ENCODE results near the gene WDR20. TPM values are rescaled to one million over a fixed set of nuclear protein-coding genes. Genes with fewer than 3 reads are reported as not detected.

WDR20 gene
- total RNA-seq, 2 donors from 2014 or later: 12.2 to 15.5 TPM

GRCh38 chr14:102182936-102183619, 43.4 kb downstream of the WDR20 start:
- H3K36me3 ChIP-seq (replicated peaks in 1 of 2; ENCODE audit: insufficient read depth in 1 of 2, low read depth in 2 of 2): no peaks in the 10 kb centered on the region
- DNase-seq: no peak
- intact Hi-C loops (cut with DNase I): no loop called here
- H3K4me1 ChIP-seq: peaks cover 40% of the 10 kb centered on the region
- no peaks in the 10 kb centered on the region for H3K27me3 ChIP-seq
- H3K9me3 ChIP-seq: no peaks in the 10 kb centered on the region
- H3K4me3 ChIP-seq: no peak overlapping the region
- ATAC-seq: no peak
- TF ChIP-seq POLR2A (IDR thresholded peaks at IDR 0.05): no peak
- no peak for TF ChIP-seq CTCF (IDR thresholded peaks at IDR 0.05)
- no peak overlapping the region for H3K27ac ChIP-seq
- 60 to 62% methylated on average over 9 of the region's 9 CpGs for WGBS, 2 donors

GRCh38 chr14:102183886-102184285, 44.2 kb downstream of the WDR20 start:
- no peaks in the 10 kb centered on the region for H3K36me3 ChIP-seq (replicated peaks in 1 of 2; ENCODE audit: insufficient read depth in 1 of 2, low read depth in 2 of 2)
- DNase-seq (no peak), ATAC-seq (no peak)
- TF ChIP-seq POLR2A (IDR thresholded peaks at IDR 0.05) (no peak), CTCF (IDR thresholded peaks at IDR 0.05) (no peak)
- no peak overlapping the region for H3K4me3 ChIP-seq
- H3K9me3 ChIP-seq: no peaks in the 10 kb centered on the region
- H3K27me3 ChIP-seq: no peaks in the 10 kb centered on the region
- H3K4me1 ChIP-seq: peaks cover 45% of the 10 kb centered on the region
- no peak overlapping the region for H3K27ac ChIP-seq
- intact Hi-C loops (cut with DNase I): no loop called here
- 92 to 99% methylated on average over 3 of the region's 3 CpGs for WGBS, 2 donors

GRCh38 chr14:102184316-102185035, 44.8 kb downstream of the WDR20 start:
- intact Hi-C loops (cut with DNase I): no loop called here
- H3K27me3 ChIP-seq: no peaks in the 10 kb centered on the region

GRCh38 chr14:102185360-102185759, 45.7 kb downstream of the WDR20 start:
- Histone ChIP-seq H3K4me3 (no peak overlapping the region), H3K9me3 (no peaks in the 10 kb centered on the region), H3K27ac (no peak overlapping the region), H3K4me1 (peaks cover 51% of the 10 kb centered on the region), H3K36me3 (replicated peaks in 1 of 2; ENCODE audit: insufficient read depth in 1 of 2, low read depth in 2 of 2) (no peaks in the 10 kb centered on the region), H3K27me3 (no peaks in the 10 kb centered on the region)
- TF ChIP-seq POLR2A (IDR thresholded peaks at IDR 0.05) (no peak), CTCF (IDR thresholded peaks at IDR 0.05) (no peak)
- ATAC-seq (no peak), DNase-seq (no peak)
- 89 to 90% methylated on average over 8 of the region's 8 CpGs for WGBS, 2 donors
- intact Hi-C loops (cut with DNase I): no loop called here

More at GRCh38 chr14:102184316-102185035, 44.8 kb downstream of the WDR20 start:
- H3K9me3 ChIP-seq: no peaks in the 10 kb centered on the region
- ATAC-seq (no peak), DNase-seq (no peak)
- TF ChIP-seq POLR2A (IDR thresholded peaks at IDR 0.05) (no peak), CTCF (IDR thresholded peaks at IDR 0.05) (no peak)
- H3K27ac ChIP-seq: no peak overlapping the region
- no peak overlapping the region for H3K4me3 ChIP-seq
- H3K4me1 ChIP-seq: peaks cover 45% of the 10 kb centered on the region
- no peaks in the 10 kb centered on the region for H3K36me3 ChIP-seq (replicated peaks in 1 of 2; ENCODE audit: insufficient read depth in 1 of 2, low read depth in 2 of 2)
- WGBS, 2 donors: 85 to 87% methylated on average over 14 of the region's 14 CpGs
